Transverse colon (tissue), 4 donors: ENCODE results near the gene SMOC1.

Experiments
- CTCF ChIP-seq, 5 experiments: fragments of 200-600 bp in 3 of 5; fragments of 450-650 bp in 2 of 5; sonication (generic) in 3 of 5; IDR thresholded peaks; 1 replicate in 2 of 5; 2 replicates in 3 of 5; pipeline ENCODE4 v1.5.1; 2016 to 2017; ENCODE audit warnings: antibody characterized with exemption in 5 of 5, inconsistent platforms in 3 of 5, mild to moderate bottlenecking in 2 of 5, moderate library complexity in 1 of 5
- POLR2AphosphoS5 ChIP-seq, 3 donors: sonication (generic); formaldehyde crosslinking; IDR thresholded peaks; one replicate each; pipeline ENCODE4 v1.6.1; 2016; ENCODE audit warnings: antibody characterized with exemption in 3 of 3

- TF ChIP-seq CTCF (IDR thresholded peaks at IDR 0.05), result no peak
- no peak for TF ChIP-seq POLR2AphosphoS5 (IDR thresholded peaks at IDR 0.05)
These were observed 127.5 kb downstream of the SMOC1 start for GRCh38 chr14:70006699-70007098.
